ENCODE data around the gene ARL15. TPM values are rescaled to one million over a fixed set of nuclear protein-coding genes. Genes with fewer than 3 reads are reported as not detected.

Gene ARL15
- polyA plus RNA-seq, 1 donor, result 24.7 TPM

- DNase-seq (ENCODE audit: low read depth), result no peak
These were observed 5.6 kb upstream of the ARL15 start for GRCh38 chr5:54315736-54316528.

- DNase-seq (ENCODE audit: low read depth), result no peak
These were observed 3.2 kb upstream of the ARL15 start for GRCh38 chr5:54313311-54314270.

- DNase-seq (ENCODE audit: low read depth), result no peak
These were observed 2.1 kb upstream of the ARL15 start for GRCh38 chr5:54312499-54312898.

GRCh38 chr5:54311176-54311677, 854 bp upstream of the ARL15 start:
- DNase-seq (ENCODE audit: low read depth), result no peak

GRCh38 chr5:54309691-54310432, 511 bp downstream of the ARL15 start:
- no peak for DNase-seq (ENCODE audit: low read depth)

- DNase-seq (ENCODE audit: low read depth), result no peak
These were observed 1.1 kb downstream of the ARL15 start for GRCh38 chr5:54309276-54309675.

- DNase-seq (ENCODE audit: low read depth), result no peak
These were observed 2.8 kb downstream of the ARL15 start for GRCh38 chr5:54307583-54307982.

- no peak for DNase-seq (ENCODE audit: low read depth)
These were observed 3.5 kb downstream of the ARL15 start for GRCh38 chr5:54306893-54307292.

- no peak for DNase-seq (ENCODE audit: low read depth)
These were observed 4.6 kb downstream of the ARL15 start for GRCh38 chr5:54305737-54306136.

GRCh38 chr5:54304040-54304439, 6.3 kb downstream of the ARL15 start:
- no peak for DNase-seq (ENCODE audit: low read depth)

GRCh38 chr5:54302267-54302687, 8.1 kb downstream of the ARL15 start:
- no peak for DNase-seq (ENCODE audit: low read depth)

GRCh38 chr5:54301849-54302248, 8.5 kb downstream of the ARL15 start:
- DNase-seq (ENCODE audit: low read depth), result no peak

GRCh38 chr5:54301220-54301619, 9.2 kb downstream of the ARL15 start:
- DNase-seq (ENCODE audit: low read depth), result no peak

GRCh38 chr5:54298947-54299346, 11.4 kb downstream of the ARL15 start:
- DNase-seq (ENCODE audit: low read depth), result no peak

- DNase-seq (ENCODE audit: low read depth), result no peak
These were observed 14.0 kb downstream of the ARL15 start for GRCh38 chr5:54296386-54296785.

- DNase-seq (ENCODE audit: low read depth), result no peak
These were observed 14.6 kb downstream of the ARL15 start for GRCh38 chr5:54295651-54296276.

- DNase-seq (ENCODE audit: low read depth), result no peak
These were observed 16.2 kb downstream of the ARL15 start for GRCh38 chr5:54294097-54294667.

- DNase-seq (ENCODE audit: low read depth), result no peak
These were observed 17.5 kb downstream of the ARL15 start for GRCh38 chr5:54292866-54293265.

- DNase-seq (ENCODE audit: low read depth), result no peak
These were observed 18.9 kb downstream of the ARL15 start for GRCh38 chr5:54291498-54291897.

- no peak for DNase-seq (ENCODE audit: low read depth)
These were observed 20.6 kb downstream of the ARL15 start for GRCh38 chr5:54289769-54290168.
